Thyroid gland (tissue), 4 donors: ENCODE measurements around the gene LPAR1.

Source experiments
- CTCF ChIP-seq, 6 experiments: fragments of 200-600 bp in 3 of 6; fragments of 450-650 bp in 3 of 6; sonication (generic) in 3 of 6; IDR thresholded peaks; one replicate each; pipeline ENCODE4 v1.5.1; 2016 to 2019; ENCODE audit warnings: antibody characterized with exemption in 6 of 6, mild to moderate bottlenecking in 2 of 6, inconsistent platforms in 1 of 6, moderate library complexity in 1 of 6
- POLR2A ChIP-seq, 2 donors: fragments of 450-650 bp; IDR thresholded peaks; one replicate each; pipeline ENCODE4 v1.6.1; 2017; ENCODE audit warnings: antibody characterized with exemption in 2 of 2, mild to moderate bottlenecking in 2 of 2, moderate library complexity in 1 of 2

DNA sequence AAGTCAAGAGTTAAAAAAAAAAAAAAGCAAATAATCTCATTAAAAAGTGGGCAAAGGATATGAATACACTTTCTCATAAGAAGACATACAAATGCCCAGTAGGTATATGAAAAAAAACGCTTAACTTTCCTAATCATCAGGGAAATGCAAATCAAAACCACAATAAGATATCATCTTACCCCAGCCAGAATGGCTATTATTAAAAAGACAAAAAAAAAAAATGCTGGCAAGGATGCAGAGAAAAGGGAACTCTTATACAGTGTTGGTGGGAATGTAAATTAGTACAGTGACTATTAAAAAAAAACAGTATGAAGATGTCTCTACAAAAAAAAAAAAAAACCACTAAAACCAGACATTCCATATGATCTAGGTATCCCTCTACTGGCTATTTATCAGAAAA lies 79.4 kb downstream of the LPAR1 start:
- TF ChIP-seq CTCF (IDR thresholded peaks at IDR 0.05) (no peak), POLR2A (IDR thresholded peaks at IDR 0.05) (no peak)
